HG03097 (cell line): Measurements from ENCODE around the gene PPP1R14D.
"Not testable (repeated sequence)": the region's sequence is repeated elsewhere in the genome, so short reads cannot be mapped to it uniquely, and the experiment has no call there.

Experiments used
- ATAC-seq: cut with Tn5 transposase; IDR thresholded peaks from one replicate; pipeline ENCODE4 v1.9.1; 2021; ENCODE audit not compliant: unreplicated experiment, low FRiP score

The PPP1R14D gene, protein sequence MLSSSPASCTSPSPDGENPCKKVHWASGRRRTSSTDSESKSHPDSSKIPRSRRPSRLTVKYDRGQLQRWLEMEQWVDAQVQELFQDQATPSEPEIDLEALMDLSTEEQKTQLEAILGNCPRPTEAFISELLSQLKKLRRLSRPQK

DNA sequence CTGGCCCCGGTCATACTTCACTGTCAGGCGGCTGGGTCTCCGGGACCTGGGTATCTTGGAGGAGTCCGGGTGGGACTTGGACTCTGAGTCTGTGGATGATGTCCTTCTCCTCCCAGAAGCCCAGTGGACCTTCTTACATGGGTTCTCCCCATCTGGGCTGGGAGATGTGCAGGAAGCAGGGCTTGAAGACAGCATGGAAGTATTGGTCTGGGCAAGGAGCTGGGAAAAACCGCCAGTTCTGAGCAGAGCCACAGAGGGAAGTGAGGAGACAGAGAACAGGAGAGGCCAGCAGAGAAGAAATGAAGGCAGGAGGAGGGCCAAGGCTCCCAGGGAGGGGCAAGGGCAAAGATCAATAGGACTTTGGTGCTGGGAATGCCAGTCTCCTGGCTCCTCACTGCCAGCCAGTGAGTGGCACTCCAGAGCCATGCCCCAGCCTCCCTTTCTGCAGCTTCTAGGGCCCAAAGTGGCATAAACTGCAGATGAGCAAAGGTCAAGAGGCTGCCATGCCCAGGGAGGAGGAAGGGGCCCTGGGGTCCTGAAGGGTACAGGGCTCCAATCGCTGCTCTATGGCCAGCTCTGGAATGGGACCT is at the start of gene PPP1R14D:
PPP1R14D (minus strand) TSS at position 262 of the 590 bp plus-strand sequence; CDS start at position 195, 67 bp downstream.
- ATAC-seq, result no peak

DNA sequence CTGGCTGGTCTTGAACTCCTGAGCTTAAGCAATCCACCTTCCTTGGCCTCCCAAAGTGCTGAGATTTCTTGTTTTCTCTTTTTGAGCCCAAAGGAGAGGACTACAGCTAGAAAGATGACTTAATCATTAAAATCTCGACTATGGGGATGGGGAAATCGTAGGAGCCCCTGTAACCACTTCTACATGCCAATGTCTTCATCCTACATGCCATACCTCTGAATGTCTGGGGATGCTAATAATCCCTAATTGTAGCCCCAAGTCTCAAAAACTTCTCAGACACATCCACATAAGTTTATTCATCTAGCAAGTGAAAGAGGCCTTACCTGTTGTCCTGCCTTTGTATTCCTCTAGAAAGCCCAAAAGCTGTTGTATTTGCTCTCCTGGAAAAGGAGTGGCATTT is 49.2 kb upstream of the PPP1R14D start:
- ATAC-seq, result no peak

DNA sequence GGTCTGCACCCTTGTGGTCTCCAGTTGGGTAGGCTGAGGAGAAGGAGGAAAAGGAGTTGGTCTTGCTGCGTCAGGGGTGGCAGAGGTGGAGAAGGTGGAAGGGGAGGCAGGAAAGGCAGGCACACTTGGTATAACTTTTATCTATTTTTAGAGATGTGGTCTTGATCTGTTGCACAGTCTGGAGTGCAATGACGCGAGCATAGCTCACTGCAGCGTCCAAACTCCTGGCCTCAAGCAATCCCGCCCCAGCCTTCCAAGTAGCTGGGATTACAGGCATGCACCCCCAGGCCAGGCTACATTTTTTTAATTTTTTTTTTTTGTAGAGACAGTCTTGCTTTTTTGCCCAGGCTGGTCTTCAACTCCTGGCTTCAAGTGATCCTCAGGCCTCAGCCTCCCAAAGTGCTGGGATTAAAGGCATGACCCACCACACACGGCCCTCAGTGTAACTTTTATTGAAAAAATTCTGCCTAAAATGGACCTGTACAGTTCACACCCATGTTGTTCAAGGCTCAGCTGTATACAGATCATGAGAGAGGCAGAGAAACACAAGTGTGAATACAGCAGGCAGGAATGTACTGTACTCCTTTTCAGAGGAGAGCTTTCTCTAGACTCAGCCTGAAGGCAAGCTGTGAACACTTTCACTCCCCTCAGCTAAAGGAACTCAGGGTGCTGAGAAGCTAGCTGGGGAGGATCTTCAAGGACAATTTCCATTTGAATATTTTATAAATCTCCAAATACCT is 47.7 kb upstream of the PPP1R14D start:
- no peak for ATAC-seq

DNA sequence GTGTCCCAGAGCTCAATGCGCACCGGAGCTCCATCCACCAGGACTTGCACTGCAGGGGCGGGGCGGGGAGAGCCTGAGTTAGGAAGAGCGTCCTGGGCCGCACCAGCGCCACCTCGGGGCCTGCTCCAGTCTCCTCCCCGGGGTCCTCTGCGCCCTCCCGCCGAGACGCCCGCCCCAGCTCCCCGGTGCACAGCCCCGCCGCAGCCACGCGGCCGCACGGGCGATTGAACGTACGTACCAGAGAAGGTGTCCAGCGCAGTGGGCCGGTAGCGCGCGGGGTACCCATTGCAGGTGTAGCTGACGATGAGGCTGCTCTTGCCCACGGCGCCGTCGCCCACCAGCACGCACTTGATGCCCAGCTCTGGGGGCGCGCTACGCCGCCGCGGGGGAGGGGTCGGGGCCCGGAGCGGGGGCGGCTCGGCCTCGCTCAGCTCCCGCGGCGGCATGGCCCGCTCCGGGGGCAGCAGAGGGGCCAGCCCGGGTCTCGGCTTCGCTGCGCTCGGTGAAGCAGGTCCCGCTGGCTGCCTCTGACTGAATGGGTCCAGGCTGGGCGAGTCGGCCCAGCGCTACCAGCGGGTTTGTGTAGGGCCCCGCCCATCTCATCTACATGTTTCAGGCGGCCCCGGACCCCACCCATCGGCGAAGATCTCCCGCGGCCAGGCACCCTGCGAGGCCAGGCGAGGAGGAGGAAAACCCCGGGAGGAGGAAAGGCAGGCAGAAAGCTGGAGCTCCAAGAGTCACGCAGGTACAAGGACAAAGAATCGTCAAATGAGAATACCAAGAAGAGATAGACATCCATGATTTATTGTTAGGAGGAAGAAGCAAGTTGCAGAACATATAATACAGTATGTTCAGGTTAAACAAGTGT is 45.4 kb upstream of the PPP1R14D start, which contains the start of gene RHOV:
RHOV (minus strand) TSS at position 541 of the 868 bp plus-strand sequence; CDS start at position 446, 95 bp downstream.
- ATAC-seq, result no peak

DNA sequence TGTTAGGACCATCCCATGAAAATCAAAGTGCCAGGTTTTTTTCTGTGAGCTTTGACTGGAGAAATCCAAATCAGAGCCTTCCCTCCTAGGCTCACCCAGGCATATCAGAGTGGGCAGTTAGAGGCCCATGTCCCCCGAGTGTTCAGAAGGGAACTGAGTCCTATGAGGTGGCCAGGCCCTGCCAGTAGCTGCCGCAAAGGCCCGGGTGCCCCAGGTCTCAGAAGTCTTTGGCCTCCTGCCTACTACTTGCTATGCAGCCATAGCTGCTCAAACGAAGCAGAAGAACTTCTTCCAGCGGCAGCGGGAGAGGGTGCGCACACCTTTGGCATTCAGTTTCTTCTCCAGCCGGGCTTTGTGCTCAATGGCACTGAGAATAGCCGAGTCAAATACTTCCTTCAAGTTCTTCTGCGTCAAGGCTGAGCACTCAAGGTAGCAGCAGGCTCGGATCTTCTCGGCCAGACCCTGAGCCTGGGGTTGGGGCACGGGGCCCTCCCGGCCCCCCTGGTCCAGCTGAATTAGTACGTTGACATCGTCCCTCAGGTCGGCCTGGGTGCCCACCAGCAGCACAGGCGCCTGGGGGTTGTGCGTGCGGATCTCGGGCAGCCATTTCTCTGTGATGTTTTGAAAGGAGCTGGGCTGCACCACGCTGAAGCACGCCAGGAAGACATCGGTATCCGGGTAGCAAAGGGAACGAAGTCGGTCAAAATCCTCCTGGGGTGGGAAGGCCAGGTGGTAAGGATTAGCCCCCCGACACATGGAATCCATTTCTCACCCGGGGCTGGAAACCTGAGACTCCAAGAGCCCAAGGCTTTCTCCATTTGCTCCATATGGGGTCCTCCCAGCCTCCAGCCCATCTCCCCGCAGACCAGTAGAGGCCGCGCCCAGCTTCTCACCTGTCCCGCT is 44.5 kb upstream of the PPP1R14D start:
- no peak for ATAC-seq

DNA sequence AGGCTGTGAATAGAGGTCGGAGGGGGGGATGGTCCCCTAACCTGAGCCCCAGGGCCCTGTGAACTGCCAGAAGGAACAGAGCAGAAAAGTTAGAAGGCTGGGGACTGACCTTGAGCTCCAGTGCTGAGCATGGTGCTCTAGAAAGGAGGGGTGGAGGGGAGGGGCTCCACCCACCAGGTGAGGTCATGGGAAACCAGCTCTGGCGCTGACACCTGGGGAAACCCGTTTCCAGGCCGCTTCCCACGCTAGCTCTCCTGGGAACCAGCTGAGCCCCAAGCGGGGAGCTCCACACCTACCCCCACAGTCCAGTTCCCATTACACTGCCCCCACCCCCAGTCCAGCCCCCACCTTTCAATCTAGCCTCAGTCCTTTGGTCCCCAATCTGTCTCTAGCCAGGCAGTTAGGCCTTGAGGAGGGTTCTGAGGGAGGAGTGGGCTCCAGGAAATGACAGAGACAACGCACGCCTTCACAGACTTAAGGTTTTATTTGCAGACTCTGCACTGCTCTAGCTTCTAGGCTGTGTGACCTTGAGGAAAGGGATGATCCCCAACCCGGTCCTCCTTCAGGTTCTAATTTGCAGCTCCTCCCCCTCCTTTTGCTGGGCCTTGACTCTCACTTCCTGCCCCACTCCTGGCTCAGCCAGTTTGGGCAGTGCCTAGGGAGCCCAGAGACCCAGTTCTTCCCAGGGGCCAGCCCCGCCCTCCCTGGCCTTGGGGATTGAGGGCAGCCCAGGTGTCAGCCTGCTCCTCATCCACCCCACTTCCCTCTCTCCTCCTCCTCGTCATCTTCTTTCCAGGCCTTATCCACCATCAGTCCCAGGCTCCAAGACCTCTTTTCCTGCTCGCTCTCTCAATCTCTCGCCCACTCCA is 43.5 kb upstream of the PPP1R14D start:
- no peak for ATAC-seq

DNA sequence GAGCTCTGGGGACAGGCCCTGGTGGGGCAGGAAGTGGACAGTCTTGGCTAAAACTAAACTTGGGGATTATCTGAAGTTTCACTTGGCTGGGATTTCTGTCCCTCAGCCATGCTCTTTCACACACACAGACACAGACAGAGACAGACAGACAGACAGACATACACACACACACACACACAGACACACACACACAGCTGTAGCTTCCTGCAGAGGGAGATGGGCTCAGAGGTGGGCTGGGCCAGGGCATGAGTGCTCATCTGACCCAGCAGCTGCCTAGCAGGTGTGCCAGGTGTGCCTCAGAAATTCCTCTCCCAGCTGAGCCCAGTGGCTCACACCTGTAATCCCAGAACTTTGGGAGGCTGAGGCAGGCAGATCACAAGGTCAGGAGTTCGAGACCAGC is 42.2 kb upstream of the PPP1R14D start:
- ATAC-seq, result no peak

DNA sequence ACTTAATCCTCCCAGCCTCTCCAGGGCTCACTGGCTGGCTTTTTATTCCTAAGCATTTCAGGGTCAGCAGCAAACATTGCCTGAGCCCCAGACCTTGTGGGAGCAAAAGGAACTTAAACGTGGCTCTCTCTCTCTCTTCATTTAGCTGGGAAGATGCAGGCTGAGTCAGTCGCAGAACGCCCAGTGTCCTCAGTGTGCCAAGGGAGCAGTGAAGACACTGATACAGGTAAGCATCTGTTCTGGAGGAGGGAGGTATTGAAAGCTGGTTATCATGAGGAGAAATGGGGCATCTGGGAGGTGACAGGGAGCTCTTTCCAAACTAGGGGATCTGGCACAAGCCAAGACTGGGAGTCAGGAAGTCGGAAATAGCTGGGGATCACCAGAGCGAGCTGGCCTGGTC is 41.2 kb upstream of the PPP1R14D start:
- ATAC-seq, result no peak

DNA sequence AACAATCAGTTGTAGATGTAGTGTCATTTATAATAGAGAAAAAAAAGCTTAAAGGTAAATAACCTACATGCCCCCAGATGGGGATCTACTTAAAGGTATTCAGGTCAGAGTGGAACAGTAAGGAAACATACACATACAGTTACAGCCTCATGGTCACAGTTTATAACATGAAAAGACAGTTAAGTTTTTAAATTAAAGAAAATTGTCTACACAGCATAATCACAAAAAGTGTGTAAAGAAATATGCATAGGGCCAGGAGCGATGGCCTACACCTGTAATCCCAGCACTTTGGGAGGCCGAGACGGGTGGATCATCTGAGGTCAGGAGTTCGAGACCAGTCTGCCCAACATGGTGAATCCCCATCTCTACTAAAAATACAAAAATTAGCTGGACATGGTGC is 38.7 kb upstream of the PPP1R14D start:
- ATAC-seq, result no peak

DNA sequence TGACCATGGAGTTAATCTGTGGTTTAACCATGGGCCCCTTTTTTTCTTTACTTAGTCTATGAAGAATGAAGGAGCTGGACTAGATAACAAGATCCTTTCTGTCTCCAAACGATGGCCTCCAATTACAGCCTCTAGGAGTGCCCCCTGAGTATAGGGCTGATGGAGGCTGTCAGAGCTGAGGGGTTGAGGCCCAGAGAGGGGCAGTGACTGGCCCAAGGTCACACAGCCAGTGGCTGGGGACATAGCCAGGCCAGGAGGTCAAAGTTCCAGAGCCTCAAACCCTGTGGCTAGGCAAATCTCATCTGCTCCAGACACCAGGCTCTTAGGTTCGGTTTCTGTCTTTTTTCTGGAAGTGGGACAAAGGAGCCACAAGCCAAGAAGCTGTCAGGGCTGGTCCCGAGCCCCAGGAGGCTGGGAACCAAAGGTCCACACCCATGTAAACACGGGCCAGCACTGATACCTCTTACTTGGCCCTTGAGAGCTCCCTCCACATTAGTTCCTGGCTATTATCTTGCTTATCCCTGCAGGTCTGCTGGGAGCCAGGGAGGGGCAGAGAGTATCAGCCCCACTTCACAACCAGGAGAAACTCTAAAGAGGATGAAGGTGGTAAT is 35.3 kb upstream of the PPP1R14D start:
- ATAC-seq, result no peak

DNA sequence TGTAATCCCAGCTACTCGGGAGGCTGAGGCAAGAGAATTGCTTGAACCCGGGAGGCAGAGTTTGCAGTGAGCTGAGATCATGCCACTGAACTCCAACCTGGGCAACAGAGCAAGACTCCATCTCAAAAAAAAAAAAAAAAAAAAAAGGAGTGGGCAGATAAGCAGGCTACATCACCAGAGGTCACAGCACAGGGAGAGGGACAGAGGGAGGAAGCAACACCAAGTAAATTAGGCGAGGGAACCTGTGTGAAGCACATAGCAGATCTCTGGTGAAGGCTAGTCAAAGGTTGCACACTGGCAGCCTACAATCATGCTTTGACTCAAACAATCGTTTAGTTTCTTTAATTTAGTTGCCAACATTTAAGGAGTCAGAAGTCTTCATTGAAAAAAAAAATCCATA is 32.6 kb upstream of the PPP1R14D start:
- ATAC-seq, result not testable (repeated sequence)

DNA sequence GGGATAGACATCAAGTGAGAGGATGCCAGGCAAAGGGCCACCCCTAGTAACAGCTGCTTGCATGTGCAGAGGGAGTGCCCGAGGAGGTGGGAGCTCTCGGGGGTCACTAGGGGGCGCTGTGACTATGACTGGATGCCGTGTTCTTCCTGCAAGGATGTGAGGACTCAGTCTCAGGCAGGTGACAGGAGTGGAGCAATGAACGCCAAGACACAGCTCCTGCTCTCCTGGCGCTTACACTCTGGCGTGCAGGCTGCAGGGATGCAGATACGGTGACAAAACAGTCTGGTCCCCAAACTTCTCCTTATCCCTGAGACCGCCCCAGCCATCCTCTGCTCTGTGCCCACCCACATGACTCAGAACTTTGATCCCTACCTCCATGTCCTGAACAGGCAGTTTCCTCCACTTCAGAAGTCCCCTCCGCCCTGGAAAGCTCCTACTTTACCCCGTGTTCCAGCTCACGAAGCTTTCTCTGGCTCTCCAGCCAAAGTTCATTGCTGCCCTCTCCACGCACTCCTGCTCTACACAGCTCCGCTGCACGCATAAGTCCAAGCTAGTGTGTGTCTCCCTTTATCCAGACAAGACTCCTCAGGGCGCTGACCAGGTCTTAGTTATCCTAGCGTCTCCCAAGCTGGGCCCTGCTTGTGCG is 30.8 kb upstream of the PPP1R14D start:
- ATAC-seq, result no peak

DNA sequence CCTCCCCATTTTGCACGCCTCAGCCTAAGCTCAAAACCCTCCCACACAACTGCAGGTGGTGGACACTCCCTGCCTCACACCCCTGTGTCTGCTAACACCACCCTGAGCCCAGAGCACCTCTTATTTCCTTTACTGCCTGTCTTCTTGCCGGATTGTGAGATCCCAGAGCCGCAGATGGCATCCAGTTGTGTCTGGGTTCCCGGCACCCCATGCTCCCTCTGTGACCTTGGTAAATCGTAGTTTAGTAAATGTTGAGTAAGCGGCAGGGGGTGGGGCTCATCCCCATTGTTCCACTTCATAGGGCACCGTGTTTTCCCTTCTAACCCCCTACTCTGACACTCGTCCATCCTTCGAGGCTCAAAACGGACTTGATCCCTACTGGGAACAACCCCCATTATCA is 30.2 kb upstream of the PPP1R14D start:
- ATAC-seq, result no peak

DNA sequence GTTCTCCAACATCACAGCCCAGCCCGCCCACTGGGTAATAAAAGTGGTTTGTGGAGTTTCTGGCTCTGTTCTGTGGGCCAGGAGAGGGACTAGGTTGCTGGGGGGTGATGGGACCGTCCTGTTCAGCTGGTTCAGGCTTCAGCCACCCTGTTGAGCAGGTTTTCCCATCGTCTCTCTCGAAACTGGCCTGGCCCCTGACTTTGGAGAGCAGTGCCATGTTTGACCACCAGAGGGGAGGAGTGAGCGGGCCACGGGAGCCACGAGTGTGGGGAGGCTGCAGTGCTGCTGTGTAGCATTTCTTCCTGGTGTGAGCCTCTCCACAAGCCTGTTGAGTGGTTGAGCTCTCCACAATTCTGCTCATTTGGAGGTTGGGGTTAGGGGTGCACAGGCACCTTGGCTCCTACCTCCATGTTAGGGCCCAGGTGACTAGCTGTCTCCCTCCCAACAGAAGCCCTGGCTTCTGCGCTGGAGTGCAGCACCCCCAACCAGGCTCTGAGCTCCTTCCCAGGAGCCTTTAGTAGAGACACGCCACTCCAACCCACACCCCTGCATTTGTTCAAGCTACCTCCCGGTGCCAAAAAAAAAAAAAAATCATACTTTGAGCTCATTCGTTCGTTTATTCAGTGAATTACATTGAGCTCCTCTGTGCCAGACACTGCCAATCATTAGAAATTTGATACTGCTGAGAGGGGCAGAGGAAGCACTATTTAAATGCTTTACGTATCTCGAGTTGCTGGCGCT is 29.3 kb upstream of the PPP1R14D start:
- no peak for ATAC-seq

DNA sequence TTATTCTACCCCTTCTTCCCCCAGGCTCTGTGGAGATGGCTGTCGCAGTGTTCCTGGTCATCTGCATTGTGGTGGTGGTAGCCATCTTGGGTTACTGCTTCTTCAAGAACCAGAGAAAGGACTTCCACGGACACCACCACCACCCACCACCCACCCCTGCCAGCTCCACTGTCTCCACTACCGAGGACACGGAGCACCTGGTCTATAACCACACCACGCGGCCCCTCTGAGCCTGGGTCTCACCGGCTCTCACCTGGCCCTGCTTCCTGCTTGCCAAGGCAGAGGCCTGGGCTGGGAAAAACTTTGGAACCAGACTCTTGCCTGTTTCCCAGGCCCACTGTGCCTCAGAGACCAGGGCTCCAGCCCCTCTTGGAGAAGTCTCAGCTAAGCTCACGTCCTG is 28.2 kb upstream of the PPP1R14D start:
- no peak for ATAC-seq

DNA sequence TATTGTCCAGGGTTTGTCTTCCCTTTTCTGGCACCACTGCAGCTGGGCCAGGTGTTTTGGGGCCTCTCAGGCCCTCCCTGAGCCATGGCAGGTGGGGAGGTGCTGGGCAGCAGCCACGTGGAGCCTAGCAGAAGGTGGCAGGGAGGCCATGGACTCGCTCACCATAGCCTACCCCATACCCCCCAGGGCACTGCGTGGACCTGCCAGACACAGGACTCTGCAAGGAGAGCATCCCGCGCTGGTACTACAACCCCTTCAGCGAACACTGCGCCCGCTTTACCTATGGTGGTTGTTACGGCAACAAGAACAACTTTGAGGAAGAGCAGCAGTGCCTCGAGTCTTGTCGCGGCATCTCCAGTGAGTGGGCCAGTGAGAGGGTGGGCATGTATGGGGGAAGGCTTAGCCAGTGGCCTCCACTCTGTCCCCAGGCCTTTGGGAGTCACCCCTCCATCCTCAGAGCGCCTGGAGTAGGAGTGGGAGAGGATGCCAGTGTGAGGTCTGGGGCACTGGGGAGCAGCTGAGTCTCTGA is 27.3 kb upstream of the PPP1R14D start:
- no peak for ATAC-seq

DNA sequence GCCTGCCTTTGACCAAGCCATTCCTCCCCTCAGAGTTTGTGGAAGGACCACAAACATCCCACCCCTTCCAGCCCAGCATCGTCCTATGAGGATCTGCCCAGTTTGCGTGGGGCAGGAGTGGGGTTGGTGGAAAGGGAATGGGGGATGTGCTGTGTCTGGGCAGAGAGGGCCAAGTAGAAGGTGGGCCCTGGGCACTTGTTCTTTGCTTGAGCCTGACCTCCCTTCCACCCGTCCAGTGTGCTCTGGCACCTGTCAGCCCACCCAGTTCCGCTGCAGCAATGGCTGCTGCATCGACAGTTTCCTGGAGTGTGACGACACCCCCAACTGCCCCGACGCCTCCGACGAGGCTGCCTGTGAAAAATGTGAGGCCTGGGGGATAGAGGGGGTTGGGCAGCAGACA is 25.7 kb upstream of the PPP1R14D start:
- no peak for ATAC-seq
